K562 (cell line): Measurements from ENCODE around the gene NOTO. TPM values are rescaled to one million over a fixed set of nuclear protein-coding genes. Genes with fewer than 3 reads are reported as not detected.

Source experiments
- ATAC-seq: fragments of 200-7000 bp; cut with Tn5 transposase; 3 replicates; pipeline ENCODE4 v1.9.1; 2020; ENCODE audit warnings: moderate library complexity
- BruUV-seq: library from RNA; stranded (reverse); fragments of 400-500 nt; replicated peaks from 2 replicates; lab custom pipeline; 2021; lab: Mats Ljungman, UMichigan
- CTCF ChIA-PET: fragments of 300-600 bp; formaldehyde crosslinking; extraction: SDS; loops from one replicate; lab custom pipeline; 2021; ENCODE audit warnings: low intra/inter-chr PET ratio; lab: Yijun Ruan, JAX
- POLR2A ChIA-PET: fragments of 300-600, 350-650 bp; sonication (Branson Sonifier 250); formaldehyde crosslinking; extraction: SDS; loops from one replicate; lab custom pipeline; 2021; ENCODE audit warnings: antibody characterized with exemption, inconsistent platforms; lab: Yijun Ruan, JAX
- DNase-seq, 4 experiments: peaks; one replicate each; pipeline versions ENCODE4 v3.0.0 to v3.0.0-alpha.2; 2011 to 2018; ENCODE audit warnings: low spot score in 3 of 4, mixed read lengths in 3 of 4; ENCODE audit errors: extremely low read depth in 1 of 4
- FAIRE-seq: peaks from 2 replicates; lab custom pipeline; 2011; peaks lifted over from hg19 to GRCh38; lab: Jason Lieb, UNC
- H2AFZ ChIP-seq: 2 replicates; pipeline ENCODE4 v1.6.0; 2011; ENCODE audit warnings: low read depth, low read length, control low read depth, inconsistent platforms
- H3K27ac ChIP-seq: fragments of 200-600 bp; 3 replicates; pipeline ENCODE4 v1.8.0; 2011; ENCODE audit warnings: low read depth, mild to moderate bottlenecking, control low read depth, inconsistent platforms, low read length, moderate library complexity, mixed read lengths; ENCODE audit errors: extremely low read depth
- H3K27me3 ChIP-seq, 2 experiments: fragments of 300-600 bp in 1 of 2; 2 replicates in 1 of 2; 3 replicates in 1 of 2; pipeline versions ENCODE4 v1.6.0 to v1.8.0; 2011; ENCODE audit warnings: inconsistent platforms in 2 of 2, low read length in 2 of 2, mild to moderate bottlenecking in 1 of 2, mixed read lengths in 1 of 2, moderate library complexity in 1 of 2; ENCODE audit not compliant: control insufficient read depth in 2 of 2, insufficient read depth in 2 of 2
- H3K36me3 ChIP-seq: fragments of 300-600 bp; 3 replicates; pipeline ENCODE4 v1.8.0; 2011; ENCODE audit warnings: mild to moderate bottlenecking, low read length, inconsistent platforms; ENCODE audit not compliant: control insufficient read depth, insufficient read depth
- H3K4me1 ChIP-seq, 2 experiments: fragments of 200-600 bp in 1 of 2; replicated peaks in 1 of 2; 2 replicates in 1 of 2; 3 replicates in 1 of 2; pipeline versions ENCODE4 v1.5.1 to v1.8.0; 2011; ENCODE audit warnings: inconsistent platforms in 2 of 2, low read length in 2 of 2, mild to moderate bottlenecking in 1 of 2, mixed read lengths in 1 of 2, moderate library complexity in 1 of 2; ENCODE audit not compliant: control insufficient read depth in 2 of 2, insufficient read depth in 2 of 2
- H3K4me2 ChIP-seq: 2 replicates; pipeline ENCODE4 v1.6.1; 2011; ENCODE audit warnings: low read length, control low read depth, inconsistent platforms, mixed read lengths; ENCODE audit not compliant: insufficient read depth
- H3K4me3 ChIP-seq: fragments of 200-600 bp; sonication (generic), shearing (Covaris generic); 2 replicates; pipeline ENCODE4 v1.5.1; 2016; ENCODE audit warnings: control low read depth, inconsistent platforms
- H3K79me2 ChIP-seq: fragments of 200-600 bp; 3 replicates; pipeline ENCODE4 v1.8.0; 2011; ENCODE audit warnings: low read length, inconsistent platforms; ENCODE audit not compliant: control insufficient read depth, insufficient read depth
- H3K9ac ChIP-seq, 2 experiments: 2 replicates each; pipeline versions ENCODE4 v1.6.0 to v1.6.1; 2011; ENCODE audit warnings: low read depth in 2 of 2, low read length in 2 of 2, control low read depth in 1 of 2, inconsistent platforms in 1 of 2, mild to moderate bottlenecking in 1 of 2, mixed read lengths in 1 of 2; ENCODE audit not compliant: insufficient read depth in 1 of 2
- H3K9me1 ChIP-seq: one replicate; pipeline ENCODE4 v1.6.0; 2011; ENCODE audit warnings: inconsistent platforms, mild to moderate bottlenecking, low read length, moderate library complexity; ENCODE audit not compliant: control insufficient read depth, insufficient read depth
- H3K9me3 ChIP-seq: replicated peaks from 2 replicates; pipeline ENCODE4 v1.5.1; 2011; ENCODE audit warnings: low read depth, low read length, inconsistent platforms; ENCODE audit not compliant: control insufficient read depth, insufficient read depth
- H4K20me1 ChIP-seq: replicated peaks from 2 replicates; pipeline ENCODE4 v1.6.1; 2011; ENCODE audit warnings: low read length, inconsistent platforms, mixed read lengths; ENCODE audit not compliant: control insufficient read depth, insufficient read depth
- AFF4 ChIP-seq: sonication (generic); formaldehyde crosslinking; IDR thresholded peaks from 2 replicates; pipeline ENCODE4 v1.8.0; 2023; ENCODE audit warnings: mild to moderate bottlenecking, missing genetic modification reagents
- ATF7 ChIP-seq: fragments of 450-650 bp; IDR thresholded peaks from 2 replicates; pipeline ENCODE4 v1.7.1; 2014; ENCODE audit warnings: mild to moderate bottlenecking, moderate library complexity
- CCNT2 ChIP-seq: IDR thresholded peaks from 2 replicates; pipeline ENCODE4 v1.6.1; 2011; ENCODE audit warnings: borderline replicate concordance, low read depth, mild to moderate bottlenecking, moderate library complexity, mixed read lengths, low read length; ENCODE audit not compliant: insufficient read length; ENCODE audit errors: extremely low read depth
- NR2F6 ChIP-seq: fragments of 450-650 bp; formaldehyde crosslinking; IDR thresholded peaks from 2 replicates; pipeline ENCODE4 v1.4.0; 2020; ENCODE audit warnings: mild to moderate bottlenecking
- SIN3B ChIP-seq: fragments of 450-650 bp; IDR thresholded peaks from 2 replicates; pipeline ENCODE4 v1.6.1; 2017; ENCODE audit warnings: low read depth, mild to moderate bottlenecking, moderate library complexity
- ZNF12 ChIP-seq: sonication (generic); formaldehyde crosslinking; IDR thresholded peaks from 2 replicates; pipeline ENCODE4 v1.4.0; 2020; ENCODE audit warnings: mild to moderate bottlenecking, missing genetic modification reagents
- ZNF740 ChIP-seq, 3 experiments: fragments of 200-800 bp in 1 of 3; sonication (Bioruptor generic) in 1 of 3; sonication (generic) in 1 of 3; formaldehyde crosslinking in 1 of 3; IDR thresholded peaks; 2 replicates each; pipeline versions ENCODE4 v1.6.1 to v1.8.0; 2016 to 2022; ENCODE audit warnings: mild to moderate bottlenecking in 2 of 3, missing compliant biosample characterization in 2 of 3, missing genetic modification characterization in 2 of 3, missing genetic modification reagents in 1 of 3
- WGBS: fragments of 100-300 bp; shearing (Covaris generic); methylation state at CpG from one replicate; pipeline ENCODE4 v1.1.6; 2016; ENCODE audit warnings: low coverage, mixed read lengths; ENCODE audit not compliant: insufficient coverage; ENCODE audit errors: missing lambda C conversion rate; 5-methylcytosine and 5-hydroxymethylcytosine counted together
- in situ Hi-C: fragments of 300-500 bp; cut with MboI; formaldehyde crosslinking; loops from 4 replicates; pipeline ENCODE4 v1.15.0; 2018; ENCODE audit warnings: inconsistent platforms, mixed read lengths
- intact Hi-C: fragments of 100-400 bp; cut with micrococcal nuclease; formaldehyde crosslinking; loops from 2 replicates; pipeline ENCODE4 v1.14.2; 2022
- polyA plus RNA-seq, 8 experiments: library from polyadenylated mRNA; depleted of rRNA in 4 of 8; stranded (reverse) in 5 of 8; unstranded in 3 of 8; fragments of >200 nt; fragmentation: Nextera tagmentation in 2 of 8; fragmentation: Illumina TruSeq in 1 of 8; extraction: Ambion mirVana in 2 of 8; extraction: Trizol in 1 of 8; gene quantifications; 2 replicates each; pipeline versions ENCODE4 v1.2.1 to v1.2.3, GENCODE V29; 2011 to 2014; ENCODE audit warnings: inconsistent platforms in 1 of 8, missing spikeins in 1 of 8
- total RNA-seq, 7 experiments: library from RNA; depleted of rRNA in 6 of 7; stranded (reverse); fragments of >200 nt in 6 of 7; fragmentation: Illumina TruSeq in 2 of 7; extraction: Trizol in 2 of 7; gene quantifications; 2 replicates each; pipeline versions ENCODE4 v1.2.1 to v1.2.3, GENCODE V29; 2011 to 2021; ENCODE audit warnings: low replicate concordance in 1 of 7

The NOTO gene
- total and polyA plus RNA-seq, 9 of the 15 experiments (the other 6 are each of a cell fraction or from before 2014, with no cell fraction given): not detected

GRCh38 chr2:73249636-73250035 is 47.3 kb downstream of the NOTO start:
- H3K9me1 ChIP-seq: no peaks in the 10 kb centered on the region
- FAIRE-seq (no peak), ATAC-seq (no peak), DNase-seq (no peak)
- peaks cover 5% of the 10 kb centered on the region; the same call in 1 of the 2 replicates for H4K20me1 ChIP-seq
- no peak overlapping the region for H3K27ac ChIP-seq
- H2AFZ ChIP-seq: no peak overlapping the region
- H3K36me3 ChIP-seq: peaks cover 96% of the 10 kb centered on the region
- no peak overlapping the region for H3K4me3 ChIP-seq
- CTCF ChIA-PET: no interaction called here
- WGBS: 98% methylated on average over 7 of the region's 9 CpGs
- peaks cover 19% of the 10 kb centered on the region; the same call in 1 of the 3 replicates for H3K79me2 ChIP-seq
- H3K9me3 ChIP-seq: no peaks in the 10 kb centered on the region
- TF ChIP-seq SIN3B (no peak), AFF4 (CRISPR knock-in tag) (no peak), ZNF12 (no peak), NR2F6 (no peak), CCNT2 (no peak), ZNF740 (CRISPR knock-in tag; IDR thresholded peaks at IDR 0.05) (no peak), ZNF740 (tag; IDR thresholded peaks at IDR 0.05) (no peak), ATF7 (no peak)
- intact Hi-C loops: loop anchor here (10.0 kb wide), 1 partner anchor 265 kb away; no protein-coding TSS in a partner anchor
- in situ Hi-C loops: no loop called here
- POLR2A ChIA-PET: interaction anchor here (0.9 to 1.6 kb wide), 2 partner anchors 17 to 1796 kb away, joined by 3 to 4 read pairs; partner anchors contain the start of genes DYSF and PRADC1
- peaks cover 0 to 3% of the 10 kb centered on the region in 2 experiments; a peak in 3 of 5 replicates for H3K4me1 ChIP-seq
- H3K27me3 ChIP-seq: no peaks in the 10 kb centered on the region
- no peak overlapping the region for H3K4me2 ChIP-seq
- no peak overlapping the region for H3K9ac ChIP-seq
- BruUV-seq: no TSS peak
